Epithelial cell of esophagus (primary cell): Measurements from ENCODE around the gene MAPK4.

Experiments used
- DNase-seq: peaks from one replicate; pipeline ENCODE4 v3.0.0; 2010; ENCODE audit warnings: low read depth
- H3K4me3 ChIP-seq: 2 replicates; pipeline ENCODE4 v1.5.1; 2011; ENCODE audit warnings: mild to moderate bottlenecking, low read length, control low read depth
- CTCF ChIP-seq: IDR thresholded peaks from 2 replicates; pipeline ENCODE4 v1.5.1; 2011; ENCODE audit warnings: low read depth, mild to moderate bottlenecking, low read length, control low read depth, inconsistent platforms; ENCODE audit not compliant: insufficient read depth; ENCODE audit errors: missing control alignments

Gene MAPK4

GRCh38 chr18:50653402-50654093 is 93.7 kb downstream of the MAPK4 start:
- no peak for TF ChIP-seq CTCF
- no peak overlapping the region for H3K4me3 ChIP-seq
- no peak for DNase-seq

- H3K4me3 ChIP-seq: no peak overlapping the region
- no peak for TF ChIP-seq CTCF
- no peak for DNase-seq
Observed at GRCh38 chr18:50654211-50654610, 94.3 kb downstream of the MAPK4 start.

- H3K4me3 ChIP-seq: no peak overlapping the region
- TF ChIP-seq CTCF: no peak
- DNase-seq: no peak
Observed at GRCh38 chr18:50654658-50655550, 95.0 kb downstream of the MAPK4 start.

GRCh38 chr18:50656396-50656795 is 96.5 kb downstream of the MAPK4 start:
- DNase-seq: no peak
- H3K4me3 ChIP-seq: no peak overlapping the region
- TF ChIP-seq CTCF: no peak

GRCh38 chr18:50656841-50657470 is 97.1 kb downstream of the MAPK4 start:
- no peak for TF ChIP-seq CTCF
- no peak for DNase-seq
- H3K4me3 ChIP-seq: no peak overlapping the region

GRCh38 chr18:50658601-50659000 is 98.7 kb downstream of the MAPK4 start:
- no peak for DNase-seq

More at GRCh38 chr18:50658601-50659000, 98.7 kb downstream of the MAPK4 start:
- H3K4me3 ChIP-seq: no peak overlapping the region
- TF ChIP-seq CTCF: no peak
